GM12878 (cell line): Measurements from ENCODE around the gene CDK2. TPM values are rescaled to one million over a fixed set of nuclear protein-coding genes. Genes with fewer than 3 reads are reported as not detected.

ENCODE experiments used
- ATAC-seq: fragments of 200-7000 bp; cut with Tn5 transposase; 3 replicates; pipeline ENCODE4 v1.9.1; 2020; ENCODE audit warnings: mild to moderate bottlenecking, moderate library complexity
- BruUV-seq: library from RNA; stranded (reverse); fragments of 400-500 nt; replicated peaks from 2 replicates; lab custom pipeline; 2021; lab: Mats Ljungman, UMichigan
- CTCF ChIA-PET: fragments of 300-600 bp; sonication (Branson Sonifier 250); formaldehyde crosslinking; extraction: SDS; loops from one replicate; lab custom pipeline; 2021; ENCODE audit warnings: inconsistent platforms; lab: Yijun Ruan, JAX
- POLR2A ChIA-PET: fragments of 350-600 bp; formaldehyde crosslinking; extraction: SDS; loops from one replicate; lab custom pipeline; 2021; ENCODE audit warnings: inconsistent platforms; lab: Charles Lee
- RAD21 ChIA-PET: fragments of 300-600 bp; sonication (Branson Sonifier 250); formaldehyde crosslinking; loops from one replicate; lab custom pipeline; 2023; ENCODE audit warnings: antibody characterized with exemption; ENCODE audit not compliant: unreplicated experiment; lab: Charles Lee
- SMC1A ChIA-PET: fragments of 300-600 bp; sonication (Branson Sonifier 250); formaldehyde crosslinking; loops from one replicate; lab custom pipeline; 2023; ENCODE audit not compliant: unreplicated experiment, uncharacterized antibody; lab: Charles Lee
- DNase-seq: peaks from one replicate; pipeline ENCODE4 v3.0.0-alpha.2; 2011; ENCODE audit warnings: low read depth, low spot score
- FAIRE-seq: peaks from 3 replicates; lab custom pipeline; 2011; peaks lifted over from hg19 to GRCh38; lab: Jason Lieb, UNC
- H2AFZ ChIP-seq: 2 replicates; pipeline ENCODE4 v1.6.0; 2011; ENCODE audit warnings: low read depth, low read length, control low read depth; ENCODE audit not compliant: control insufficient read depth
- H3K27ac ChIP-seq: 2 replicates; pipeline ENCODE4 v1.5.1; 2011; ENCODE audit warnings: control low read depth; ENCODE audit not compliant: control insufficient read depth, insufficient read depth
- H3K27me3 ChIP-seq, 2 experiments: replicated peaks in 1 of 2; 2 replicates each; pipeline versions ENCODE4 v1.6.0 to v1.6.1; 2011; ENCODE audit warnings: low read length in 1 of 2; ENCODE audit not compliant: control insufficient read depth in 2 of 2, insufficient read depth in 2 of 2
- H3K36me3 ChIP-seq, 2 experiments: 2 replicates each; pipeline ENCODE4 v1.5.1; 2011; ENCODE audit warnings: low read length in 1 of 2; ENCODE audit not compliant: control insufficient read depth in 2 of 2, insufficient read depth in 2 of 2
- H3K4me1 ChIP-seq: 2 replicates; pipeline ENCODE4 v1.6.1; 2011; ENCODE audit warnings: mild to moderate bottlenecking, low read length, moderate library complexity, mixed read lengths; ENCODE audit not compliant: control insufficient read depth, insufficient read depth
- H3K4me2 ChIP-seq: 2 replicates; pipeline ENCODE4 v1.6.0; 2011; ENCODE audit warnings: control low read depth; ENCODE audit not compliant: control insufficient read depth, insufficient read depth
- H3K4me3 ChIP-seq: fragments of 200-600 bp; sonication (generic); 2 replicates; pipeline ENCODE4 v1.5.1; 2016
- H3K79me2 ChIP-seq: 2 replicates; pipeline ENCODE4 v1.6.0; 2011; ENCODE audit warnings: low read length; ENCODE audit not compliant: control insufficient read depth, insufficient read depth
- H3K9ac ChIP-seq: 2 replicates; pipeline ENCODE4 v1.8.0; 2011; ENCODE audit warnings: low read length, control low read depth, mixed read lengths; ENCODE audit not compliant: control insufficient read depth, insufficient read depth
- H3K9me3 ChIP-seq: replicated peaks from 3 replicates; pipeline ENCODE4 v1.5.1; 2011; ENCODE audit warnings: mild to moderate bottlenecking, low read length; ENCODE audit not compliant: control insufficient read depth, insufficient read depth
- H4K20me1 ChIP-seq: 2 replicates; pipeline ENCODE4 v1.6.0; 2011; ENCODE audit not compliant: control insufficient read depth, insufficient read depth
- CTCF ChIP-seq, 3 experiments: IDR thresholded peaks in 2 of 3; conservative IDR thresholded peaks in 1 of 3; 2 replicates each; pipeline ENCODE4 v1.5.1; 2011; ENCODE audit warnings: low read depth in 3 of 3, low read length in 3 of 3, mild to moderate bottlenecking in 3 of 3, control low read depth in 2 of 3, moderate library complexity in 2 of 3, inconsistent platforms in 1 of 3, mixed read lengths in 1 of 3; ENCODE audit not compliant: control insufficient read depth in 2 of 3, insufficient read depth in 1 of 3; ENCODE audit errors: extremely low read depth in 1 of 3
- EP300 ChIP-seq, 2 experiments: fragments of 150-350 bp in 1 of 2; IDR thresholded peaks; 2 replicates each; pipeline ENCODE4 v1.6.1; 2011 to 2012; ENCODE audit warnings: low read depth in 2 of 2, low read length in 2 of 2, borderline replicate concordance in 1 of 2, improper control_type of control experiment in 1 of 2, inconsistent platforms in 1 of 2; ENCODE audit not compliant: control insufficient read depth in 1 of 2
- HDAC2 ChIP-seq: fragments of 200-600 bp; sonication (generic); IDR thresholded peaks from 2 replicates; pipeline ENCODE4 v1.6.1; 2017
- PAX5 ChIP-seq: IDR thresholded peaks from 2 replicates; pipeline ENCODE4 v1.6.1; 2011; ENCODE audit warnings: low read depth, low read length, borderline replicate concordance
- RELA ChIP-seq: fragments of 450-650 bp; IDR thresholded peaks from 2 replicates; pipeline ENCODE4 v1.8.0; 2014; ENCODE audit warnings: borderline replicate concordance; ENCODE audit not compliant: partially characterized antibody
- SKIL ChIP-seq: fragments of 450-650 bp; IDR thresholded peaks from 2 replicates; pipeline ENCODE4 v1.6.1; 2017; ENCODE audit warnings: mild to moderate bottlenecking, low read depth, inconsistent platforms; ENCODE audit not compliant: poor library complexity, severe bottlenecking
- TCF12 ChIP-seq: IDR thresholded peaks from 2 replicates; pipeline ENCODE4 v1.6.1; 2011; ENCODE audit warnings: low read depth, mild to moderate bottlenecking, low read length
- ZNF217 ChIP-seq: fragments of 450-650 bp; IDR thresholded peaks from 2 replicates; pipeline ENCODE4 v1.6.1; 2017; ENCODE audit warnings: antibody characterized with exemption, mild to moderate bottlenecking
- ZNF24 ChIP-seq: fragments of 450-650 bp; IDR thresholded peaks from 2 replicates; pipeline ENCODE4 v1.6.1; 2017; ENCODE audit warnings: antibody characterized with exemption, mild to moderate bottlenecking
- WGBS: methylation state at CpG from one replicate; pipeline ENCODE4 v1.1.6; 2016; ENCODE audit warnings: low lambda C conversion rate; ENCODE audit not compliant: insufficient replicate concordance, insufficient coverage; ENCODE audit errors: missing lambda C conversion rate; 5-methylcytosine and 5-hydroxymethylcytosine counted together
- in situ Hi-C: fragments of 300-500 bp; cut with MboI; formaldehyde crosslinking; loops from 9 replicates; pipeline ENCODE4 v1.14.3; 2018; ENCODE audit warnings: mixed read lengths
- intact Hi-C: fragments of 100-400 bp; cut with micrococcal nuclease; formaldehyde crosslinking; loops from one replicate; pipeline ENCODE4 v1.14.2; 2022; ENCODE audit not compliant: unreplicated experiment
- polyA plus RNA-seq, 11 experiments: library from polyadenylated mRNA; depleted of rRNA in 4 of 11; unstranded in 6 of 11; stranded (reverse) in 5 of 11; fragments of >200 nt; fragmentation: Nextera tagmentation in 4 of 11; fragmentation: Illumina TruSeq in 1 of 11; extraction: Ambion mirVana in 4 of 11; extraction: Trizol in 1 of 11; gene quantifications; 1 replicate in 1 of 11; 2 replicates in 10 of 11; pipeline versions ENCODE4 v1.2.1 to v1.2.3, GENCODE V29; 2011 to 2016; ENCODE audit warnings: inconsistent platforms in 2 of 11, missing spikeins in 2 of 11, low read depth in 1 of 11
- total RNA-seq, 4 experiments: library from RNA; depleted of rRNA in 3 of 4; stranded (reverse); fragments of >200 nt in 3 of 4; fragmentation: Illumina TruSeq in 1 of 4; extraction: Trizol in 1 of 4; gene quantifications; 2 replicates each; pipeline versions ENCODE4 v1.2.1 to v1.2.3, GENCODE V29; 2013 to 2021

The CDK2 gene
- total and polyA plus RNA-seq, 10 of the 15 experiments (the other 5 are each of a cell fraction or from before 2014, with no cell fraction given) = 13.1 to 138 (median 82.2) TPM

GRCh38 chr12:55935738-55936151, 30.9 kb upstream of the CDK2 start:
- in situ Hi-C loops = no loop called here
- CTCF ChIA-PET = interaction anchor here (1.0 to 6.1 kb wide), 5 partner anchors 9 to 197 kb away, joined by 3 to 57 read pairs (median 4); partner anchors contain the start of gene PYM1
- no peak overlapping the region for H3K9ac ChIP-seq

DNA sequence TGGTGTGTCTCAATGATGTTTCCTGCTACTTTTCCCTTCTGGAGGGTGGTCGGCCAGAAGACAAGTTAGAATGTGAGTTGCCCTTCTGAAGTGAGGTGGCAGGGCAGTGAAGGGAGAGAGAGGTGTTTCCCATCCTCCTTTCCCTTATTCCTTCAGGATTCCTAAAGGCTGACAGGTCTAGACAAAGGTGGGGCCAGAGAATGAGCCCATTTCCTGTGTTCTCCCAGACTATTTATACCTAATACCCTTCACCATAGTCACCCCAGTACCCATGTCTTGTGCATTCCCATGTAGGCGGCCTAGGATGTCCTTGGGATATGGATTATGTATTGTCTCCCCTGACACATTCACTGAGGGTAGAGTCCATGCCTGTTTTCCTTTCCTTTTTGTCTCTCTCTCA, 28.6 kb upstream of the CDK2 start:
- Histone ChIP-seq H3K4me2 (no peak overlapping the region), H3K79me2 (peaks cover 3% of the 10 kb centered on the region; the same call in 1 of the 2 replicates), H3K4me1 (peaks cover 13% of the 10 kb centered on the region), H3K36me3 (peaks cover 0 to 46% of the 10 kb centered on the region in 2 experiments), H4K20me1 (no peaks in the 10 kb centered on the region), H3K27ac (no peak overlapping the region), H3K9ac (no peak overlapping the region), H2AFZ (no peak overlapping the region), H3K4me3 (no peak overlapping the region), H3K9me3 (no peaks in the 10 kb centered on the region), H3K27me3 (no peaks in the 10 kb centered on the region)
- no TSS peak for BruUV-seq
- FAIRE-seq = no peak
- no peak for ATAC-seq
- CTCF ChIA-PET = interaction anchor here (1.1 to 6.1 kb wide), 8 partner anchors 11 to 198 kb away, joined by 3 to 80 read pairs (median 27); partner anchors contain the start of genes GDF11, ORMDL2, PYM1 and RAB5B
- POLR2A ChIA-PET = interaction anchor here (0.9 kb wide), 1 partner anchor 111 kb away, joined by 3 read pairs; no protein-coding TSS in a partner anchor
- in situ Hi-C loops = no loop called here
- no peak for DNase-seq
- WGBS = 48% methylated on average over 2 of the region's 2 CpGs
- RAD21 ChIA-PET = interaction anchor here (5.0 kb wide), 1 partner anchor 198 kb away, joined by 43 read pairs; no protein-coding TSS in a partner anchor
- SMC1A ChIA-PET = interaction anchor here (1.0 to 5.0 kb wide), 5 partner anchors 12 to 199 kb away, joined by 3 to 51 read pairs (median 8); partner anchors contain the start of gene PYM1
- intact Hi-C loops = no loop called here
- TF ChIP-seq ZNF24 = no peak
- no peak for TF ChIP-seq CTCF (IDR thresholded peaks at IDR 0.05 in 2 of 3, conservative IDR thresholded peaks at IDR 0.05 in 1 of 3; ENCODE audit: control insufficient read depth in 2 of 3, extremely low read depth in 1 of 3, insufficient read depth in 1 of 3, low read depth in 3 of 3, low read length in 3 of 3)
- TF ChIP-seq SKIL = no peak
- TF ChIP-seq TCF12 = no peak

More at GRCh38 chr12:55935738-55936151, 30.9 kb upstream of the CDK2 start:
- RAD21 ChIA-PET = no interaction called here
- Histone ChIP-seq H3K27ac (no peak overlapping the region), H3K79me2 (peaks cover 18% of the 10 kb centered on the region), H3K4me1 (peaks cover 15% of the 10 kb centered on the region), H3K36me3 (peaks cover 0 to 28% of the 10 kb centered on the region in 2 experiments; a peak in 3 of 4 replicates), H3K4me3 (no peak overlapping the region), H3K27me3 (no peaks in the 10 kb centered on the region), H3K9me3 (no peaks in the 10 kb centered on the region), H2AFZ (no peak overlapping the region), H4K20me1 (no peaks in the 10 kb centered on the region), H3K4me2 (no peak overlapping the region)
- ATAC-seq (no peak), DNase-seq (no peak), FAIRE-seq (no peak)
- no peak for TF ChIP-seq EP300 (IDR thresholded peaks at IDR 0.05; ENCODE audit: borderline replicate concordance in 1 of 2, control insufficient read depth in 1 of 2, low read depth in 2 of 2, low read length in 2 of 2)
- TF ChIP-seq ZNF217 = no peak
- TF ChIP-seq HDAC2 = no peak
- no peak for TF ChIP-seq RELA
- TF ChIP-seq PAX5 = no peak
- POLR2A ChIA-PET = interaction anchor here (1.0 kb wide), 1 partner anchor 109 kb away, joined by 10 read pairs; no protein-coding TSS in a partner anchor
- SMC1A ChIA-PET = interaction anchor here (1.6 to 2.1 kb wide), 2 partner anchors 9 to 11 kb away, joined by 5 to 7 read pairs; no protein-coding TSS in a partner anchor
- BruUV-seq = no TSS peak
- 98% methylated on average over 23 of the region's 26 CpGs for WGBS
- intact Hi-C loops = no loop called here
